ENCODE measurements around the gene LAGE3.

LAGE3 gene

GRCh38 chrX:154490414-154491083 is 11.5 kb upstream of the LAGE3 start, which contains the start of gene SLC10A3:
Gene SLC10A3, minus strand, starts transcription at chrX:154490629. Its CDS starts 1,689 bp downstream, at chrX:154488940.
- POLR2A ChIA-PET: interaction anchor here (0.6 to 3.1 kb wide), 26 partner anchors 8 to 696 kb away, joined by 3 to 35 read pairs (median 6); partner anchors contain the start of genes DNASE1L1, FAM3A, HCFC1 and IDH3G
- Histone ChIP-seq H3K4me3 (ENCODE audit: low read depth, low read length) (peak within 1 kb of the TSS; percentile 56), H3K27ac (ENCODE audit: extremely low read depth, low read depth, low read length) (peak within 1 kb of the TSS; percentile 76), H3K36me3 (ENCODE audit: control insufficient read depth in 2 of 2, insufficient read depth in 1 of 2, low read length in 2 of 2) (peaks cover 0 to 15% of the 10 kb centered on the region in 2 experiments; a peak in 1 of 3 replicates), H3K4me1 (ENCODE audit: control insufficient read depth, insufficient read depth, low read length) (no peaks in the 10 kb centered on the region; the same call in 1 of the 2 replicates), H3K9me3 (ENCODE audit: control insufficient read depth, insufficient read depth, low read depth, low read length) (no peaks in the 10 kb centered on the region; the same call in 1 of the 2 replicates)
- CTCF ChIA-PET: interaction anchor here (0.6 to 2.5 kb wide), 5 partner anchors 12 to 54 kb away, joined by 3 to 8 read pairs (median 3); no protein-coding TSS in a partner anchor
- TF ChIP-seq ZNF202 (tag by site-specific recombination; IDR thresholded peaks at IDR 0.05; ENCODE audit: borderline replicate concordance) (no peak), GLIS2 (tag by site-specific recombination; IDR thresholded peaks at IDR 0.05) (peak; percentile 61; the same call in 1 of the 2 replicates), ZNF501 (tag by site-specific recombination; IDR thresholded peaks at IDR 0.05) (peak; percentile 56; the same call in 1 of the 2 replicates), HOXA7 (CRISPR knock-in tag; IDR thresholded peaks at IDR 0.05; ENCODE audit: borderline replicate concordance) (no peak), SETDB1 (IDR thresholded peaks at IDR 0.05; ENCODE audit: insufficient read length, low read length) (no peak), ZNF433 (tag by site-specific recombination; IDR thresholded peaks at IDR 0.05; ENCODE audit: low read depth) (no peak), ZNF555 (tag by site-specific recombination; conservative IDR thresholded peaks at IDR 0.05) (no peak), ZNF777 (tag by site-specific recombination; IDR thresholded peaks at IDR 0.05; ENCODE audit: borderline replicate concordance) (no peak), SP2 (tag by site-specific recombination; IDR thresholded peaks at IDR 0.05) (peak; percentile 83), SP3 (tag by site-specific recombination; IDR thresholded peaks at IDR 0.05) (peak; percentile 67), ZNF184 (tag by site-specific recombination; IDR thresholded peaks at IDR 0.05) (0 out of 2 replicates have a peak, but pooled peaks have one; percentile 35), ZNF629 (tag by site-specific recombination; IDR thresholded peaks at IDR 0.05) (peak; percentile 81), OVOL3 (tag by site-specific recombination; IDR thresholded peaks at IDR 0.05) (no peak), PRDM10 (tag by site-specific recombination; IDR thresholded peaks at IDR 0.05) (0 out of 2 replicates have a peak, but pooled peaks have one; percentile 63), ZNF626 (tag by site-specific recombination; IDR thresholded peaks at IDR 0.05) (no peak), ZNF621 (tag by site-specific recombination; IDR thresholded peaks at IDR 0.05) (no peak), ZNF324 (tag by site-specific recombination; IDR thresholded peaks at IDR 0.05) (0 out of 2 replicates have a peak, but pooled peaks have one; percentile 37), KLF9 (tag by site-specific recombination; IDR thresholded peaks at IDR 0.05; ENCODE audit: low read depth) (peak; percentile 45; the same call in 1 of the 2 replicates), PATZ1 (tag by site-specific recombination; IDR thresholded peaks at IDR 0.05) (peak; percentile 38; the same call in 1 of the 2 replicates), YY1 (tag by site-specific recombination; IDR thresholded peaks at IDR 0.05) (0 out of 2 replicates have a peak, but pooled peaks have one; percentile 2), ZNF214 (tag by site-specific recombination; IDR thresholded peaks at IDR 0.05; ENCODE audit: borderline replicate concordance) (no peak), MZF1 (tag by site-specific recombination; IDR thresholded peaks at IDR 0.05; ENCODE audit: borderline replicate concordance) (no peak), ZNF302 (tag by site-specific recombination; IDR thresholded peaks at IDR 0.05; ENCODE audit: low read depth) (no peak), ZNF37A (tag by site-specific recombination; IDR thresholded peaks at IDR 0.05) (no peak)
- TF ChIP-seq, protein P1, sequence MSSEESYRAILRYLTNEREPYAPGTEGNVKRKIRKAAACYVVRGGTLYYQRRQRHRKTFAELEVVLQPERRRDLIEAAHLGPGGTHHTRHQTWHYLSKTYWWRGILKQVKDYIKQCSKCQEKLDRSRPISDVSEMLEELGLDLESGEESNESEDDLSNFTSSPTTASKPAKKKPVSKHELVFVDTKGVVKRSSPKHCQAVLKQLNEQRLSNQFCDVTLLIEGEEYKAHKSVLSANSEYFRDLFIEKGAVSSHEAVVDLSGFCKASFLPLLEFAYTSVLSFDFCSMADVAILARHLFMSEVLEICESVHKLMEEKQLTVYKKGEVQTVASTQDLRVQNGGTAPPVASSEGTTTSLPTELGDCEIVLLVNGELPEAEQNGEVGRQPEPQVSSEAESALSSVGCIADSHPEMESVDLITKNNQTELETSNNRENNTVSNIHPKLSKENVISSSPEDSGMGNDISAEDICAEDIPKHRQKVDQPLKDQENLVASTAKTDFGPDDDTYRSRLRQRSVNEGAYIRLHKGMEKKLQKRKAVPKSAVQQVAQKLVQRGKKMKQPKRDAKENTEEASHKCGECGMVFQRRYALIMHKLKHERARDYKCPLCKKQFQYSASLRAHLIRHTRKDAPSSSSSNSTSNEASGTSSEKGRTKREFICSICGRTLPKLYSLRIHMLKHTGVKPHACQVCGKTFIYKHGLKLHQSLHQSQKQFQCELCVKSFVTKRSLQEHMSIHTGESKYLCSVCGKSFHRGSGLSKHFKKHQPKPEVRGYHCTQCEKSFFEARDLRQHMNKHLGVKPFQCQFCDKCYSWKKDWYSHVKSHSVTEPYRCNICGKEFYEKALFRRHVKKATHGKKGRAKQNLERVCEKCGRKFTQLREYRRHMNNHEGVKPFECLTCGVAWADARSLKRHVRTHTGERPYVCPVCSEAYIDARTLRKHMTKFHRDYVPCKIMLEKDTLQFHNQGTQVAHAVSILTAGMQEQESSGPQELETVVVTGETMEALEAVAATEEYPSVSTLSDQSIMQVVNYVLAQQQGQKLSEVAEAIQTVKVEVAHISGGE (tag by site-specific recombination; conservative IDR thresholded peaks at IDR 0.05; ENCODE audit: low read depth): no peak
- TF ChIP-seq, protein P2, sequence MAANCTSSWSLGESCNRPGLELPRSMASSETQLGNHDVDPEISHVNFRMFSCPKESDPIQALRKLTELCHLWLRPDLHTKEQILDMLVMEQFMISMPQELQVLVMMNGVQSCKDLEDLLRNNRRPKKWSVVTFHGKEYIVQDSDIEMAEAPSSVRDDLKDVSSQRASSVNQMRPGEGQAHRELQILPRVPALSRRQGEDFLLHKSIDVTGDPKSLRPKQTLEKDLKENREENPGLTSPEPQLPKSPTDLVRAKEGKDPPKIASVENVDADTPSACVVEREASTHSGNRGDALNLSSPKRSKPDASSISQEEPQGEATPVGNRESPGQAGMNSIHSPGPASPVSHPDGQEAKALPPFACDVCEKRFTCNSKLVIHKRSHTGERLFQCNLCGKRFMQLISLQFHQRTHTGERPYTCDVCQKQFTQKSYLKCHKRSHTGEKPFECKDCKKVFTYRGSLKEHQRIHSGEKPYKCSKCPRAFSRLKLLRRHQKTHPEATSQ (tag by site-specific recombination; IDR thresholded peaks at IDR 0.05): no peak

Data from HEK293 (cell line).